GM10847 (cell line): ENCODE data around the gene OPA1.

Source experiments
- POLR2A ChIP-seq: IDR thresholded peaks from 2 replicates; pipeline ENCODE4 v1.6.1; 2011; ENCODE audit not compliant: insufficient read length; ENCODE audit errors: extremely low read depth

Gene OPA1

DNA sequence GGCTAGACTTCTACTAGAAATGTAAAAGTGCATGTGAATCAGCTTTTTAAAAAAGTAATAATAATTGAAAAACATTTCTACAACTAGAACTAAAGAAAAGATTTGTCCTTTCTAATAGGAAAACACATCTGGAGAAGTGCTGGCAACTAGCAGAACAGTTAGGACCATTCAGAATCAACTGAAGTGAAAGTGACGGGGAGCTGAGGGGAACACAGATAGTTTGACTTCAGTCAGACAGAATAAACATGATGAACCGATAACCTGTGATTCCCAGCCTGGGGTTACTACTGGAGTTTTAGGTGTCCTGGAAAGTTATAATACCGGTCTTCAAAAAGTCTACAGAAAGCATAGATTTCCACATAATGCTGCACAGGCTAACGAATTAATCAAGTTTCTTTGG lies 28.1 kb downstream of the OPA1 start:
- TF ChIP-seq POLR2A = no peak

DNA sequence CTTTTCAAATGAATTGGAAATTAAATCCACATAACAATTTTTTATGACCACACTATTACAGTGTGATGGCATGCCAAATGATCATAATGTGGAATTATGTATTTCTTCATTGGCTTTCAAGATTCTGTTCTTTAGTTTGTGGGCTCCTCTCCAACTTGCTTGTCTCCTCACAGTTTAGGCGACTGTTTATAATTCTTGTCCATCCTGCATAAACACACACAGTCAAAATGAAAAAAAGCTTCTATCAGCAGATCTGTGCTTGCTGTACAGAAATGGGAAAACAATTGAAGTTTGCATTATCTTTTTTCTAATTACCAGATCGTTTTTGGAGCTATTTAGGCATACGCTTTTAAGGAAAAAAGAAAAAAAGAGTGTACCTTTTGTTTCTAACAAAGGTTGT lies 37.0 kb downstream of the OPA1 start:
- TF ChIP-seq POLR2A = no peak

- no peak for TF ChIP-seq POLR2A
Measured at GRCh38 chr3:193637831-193638230, 44.8 kb downstream of the OPA1 start.

DNA sequence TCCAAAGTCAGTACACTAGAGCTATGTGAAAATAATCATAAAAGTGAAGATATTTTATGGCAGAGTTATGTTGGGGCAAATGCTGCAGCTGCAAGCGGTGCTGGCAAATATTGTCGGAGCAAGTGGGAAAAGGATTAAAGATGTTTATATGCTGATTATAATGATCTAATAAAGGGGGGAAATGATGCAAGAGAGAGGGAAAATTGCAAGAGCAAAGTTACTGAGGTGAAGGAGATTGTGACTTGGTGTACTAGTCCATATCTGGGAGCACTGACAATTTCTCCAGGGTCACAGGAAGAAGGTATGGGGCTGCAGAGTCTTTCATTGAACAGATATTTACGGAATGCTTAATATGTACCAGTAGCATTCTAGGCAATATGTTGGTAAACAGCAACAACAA lies 45.8 kb downstream of the OPA1 start:
- no peak for TF ChIP-seq POLR2A

DNA sequence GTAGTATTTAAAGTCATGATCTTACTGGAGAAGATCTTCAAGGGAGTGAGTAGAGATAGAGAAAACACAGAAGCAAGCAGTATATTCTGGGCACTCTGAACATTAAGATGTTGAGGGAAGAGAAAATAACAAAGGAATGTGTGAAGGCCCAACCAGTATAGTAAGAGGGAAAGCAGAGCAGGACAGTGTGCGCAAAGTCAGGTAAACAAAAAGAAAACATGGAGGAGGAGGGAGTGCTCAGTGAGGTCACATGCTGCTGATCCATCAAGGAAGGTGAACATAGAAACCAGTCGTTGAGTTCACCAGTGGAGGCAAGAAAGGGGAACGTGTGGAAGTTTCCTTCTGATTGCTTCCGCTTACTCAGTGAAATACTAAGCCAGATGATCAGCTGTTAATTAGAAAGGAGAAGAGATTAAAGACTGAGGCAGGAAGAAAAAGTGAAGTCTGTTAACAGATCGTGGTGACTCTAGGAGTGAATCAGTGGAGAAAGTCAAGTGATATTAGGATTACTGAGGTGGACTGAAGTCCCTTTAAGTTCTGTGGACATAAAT lies 47.2 kb downstream of the OPA1 start:
- TF ChIP-seq POLR2A = no peak

DNA sequence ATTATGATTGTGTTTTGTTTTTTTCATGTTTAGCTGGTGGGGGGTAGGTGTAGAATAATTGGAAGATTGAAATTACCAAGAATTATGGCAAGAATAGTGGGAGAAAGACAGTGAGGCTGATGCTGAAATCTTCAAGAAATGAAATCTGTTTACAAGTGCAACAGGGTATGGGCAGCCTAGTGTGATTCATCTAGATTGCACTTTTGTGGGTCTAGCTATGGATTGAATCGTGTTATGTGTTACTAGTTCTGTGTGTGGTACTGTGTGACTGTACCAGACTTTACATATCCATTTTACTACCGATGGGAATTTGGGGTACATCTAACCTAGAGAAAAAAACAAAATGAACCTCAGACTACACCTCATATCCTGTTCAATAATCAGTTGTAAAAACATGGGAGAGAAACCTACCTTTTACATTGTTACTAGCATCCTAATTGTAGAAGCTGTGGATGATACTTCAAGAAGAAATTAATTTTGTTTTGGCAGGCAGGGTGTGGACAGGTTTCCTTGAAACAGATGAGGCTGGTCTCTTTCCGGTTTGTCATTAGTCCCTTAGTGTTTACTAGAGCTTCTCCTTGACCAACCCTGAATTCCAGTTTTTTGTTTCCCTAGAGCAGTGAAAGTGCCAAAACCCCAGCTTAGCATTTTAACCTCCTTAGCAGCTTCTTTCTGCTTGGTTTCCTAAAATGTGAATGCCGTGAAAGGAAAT lies 47.9 kb downstream of the OPA1 start:
- TF ChIP-seq POLR2A = no peak

- no peak for TF ChIP-seq POLR2A
Measured at GRCh38 chr3:193641440-193641775, 48.4 kb downstream of the OPA1 start.

- no peak for TF ChIP-seq POLR2A
Measured at GRCh38 chr3:193645806-193646205, 52.8 kb downstream of the OPA1 start.

DNA sequence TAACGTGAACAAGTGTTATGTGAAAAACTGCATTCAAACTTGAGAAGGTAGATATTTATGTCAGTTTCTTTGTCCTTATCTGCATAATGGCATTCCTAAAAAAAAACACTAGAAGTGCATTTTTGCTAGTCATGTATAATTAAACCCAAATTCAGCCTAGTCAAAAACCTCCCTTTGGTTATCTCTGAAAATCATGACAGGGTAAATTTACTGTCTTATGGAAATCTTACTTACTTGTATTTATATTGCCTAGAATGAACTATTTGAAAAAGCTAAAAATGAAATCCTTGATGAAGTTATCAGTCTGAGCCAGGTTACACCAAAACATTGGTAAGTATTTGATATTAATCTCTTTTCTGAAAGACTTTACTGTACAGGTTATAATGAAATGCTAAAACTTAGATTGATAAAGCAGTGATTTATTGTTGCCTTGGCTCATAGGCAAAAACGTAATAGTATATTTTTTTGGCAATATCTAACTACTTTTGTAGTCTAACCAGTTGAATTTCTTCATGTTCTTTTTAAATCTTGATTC lies 55.6 kb downstream of the OPA1 start:
- no peak for TF ChIP-seq POLR2A

- no peak for TF ChIP-seq POLR2A
Measured at GRCh38 chr3:193650585-193650984, 57.6 kb downstream of the OPA1 start.

- no peak for TF ChIP-seq POLR2A
Measured at GRCh38 chr3:193655831-193656433, 62.9 kb downstream of the OPA1 start.

DNA sequence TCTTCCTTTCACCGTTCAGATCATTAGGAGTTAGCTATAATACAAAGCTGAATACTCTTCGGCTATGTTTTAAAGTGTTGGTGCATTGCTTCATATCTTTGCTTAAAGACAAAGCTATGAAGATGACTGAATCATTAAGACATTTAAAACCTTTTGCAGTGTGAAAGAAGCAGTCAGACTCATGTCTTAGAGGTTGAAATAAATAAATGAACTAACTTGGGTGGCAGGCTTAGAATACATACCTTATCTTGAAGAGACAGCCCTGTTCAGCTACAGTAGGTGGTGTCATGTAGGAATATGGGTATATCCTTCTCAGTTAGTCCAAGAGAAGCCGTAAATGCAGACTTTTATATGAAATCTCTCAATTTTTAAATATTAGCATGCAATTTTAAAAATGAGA lies 63.4 kb downstream of the OPA1 start:
- no peak for TF ChIP-seq POLR2A

DNA sequence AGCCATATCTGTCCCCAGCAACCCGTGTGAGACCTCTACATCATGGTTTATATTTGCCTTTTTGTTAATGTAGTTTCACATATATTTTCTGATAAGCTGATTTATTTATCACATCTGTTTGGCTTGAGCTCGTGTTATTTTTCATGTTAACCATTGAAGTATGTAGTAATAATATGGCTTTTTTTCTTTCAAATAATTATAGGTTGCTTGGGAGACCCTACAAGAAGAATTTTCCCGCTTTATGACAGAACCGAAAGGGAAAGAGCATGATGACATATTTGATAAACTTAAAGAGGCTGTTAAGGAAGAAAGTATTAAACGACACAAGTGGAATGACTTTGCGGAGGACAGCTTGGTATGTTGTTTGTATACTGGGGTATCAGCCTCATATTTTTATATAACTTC lies 63.9 kb downstream of the OPA1 start:
- no peak for TF ChIP-seq POLR2A

- no peak for TF ChIP-seq POLR2A
Measured at GRCh38 chr3:193660171-193660570, 67.2 kb downstream of the OPA1 start.

DNA sequence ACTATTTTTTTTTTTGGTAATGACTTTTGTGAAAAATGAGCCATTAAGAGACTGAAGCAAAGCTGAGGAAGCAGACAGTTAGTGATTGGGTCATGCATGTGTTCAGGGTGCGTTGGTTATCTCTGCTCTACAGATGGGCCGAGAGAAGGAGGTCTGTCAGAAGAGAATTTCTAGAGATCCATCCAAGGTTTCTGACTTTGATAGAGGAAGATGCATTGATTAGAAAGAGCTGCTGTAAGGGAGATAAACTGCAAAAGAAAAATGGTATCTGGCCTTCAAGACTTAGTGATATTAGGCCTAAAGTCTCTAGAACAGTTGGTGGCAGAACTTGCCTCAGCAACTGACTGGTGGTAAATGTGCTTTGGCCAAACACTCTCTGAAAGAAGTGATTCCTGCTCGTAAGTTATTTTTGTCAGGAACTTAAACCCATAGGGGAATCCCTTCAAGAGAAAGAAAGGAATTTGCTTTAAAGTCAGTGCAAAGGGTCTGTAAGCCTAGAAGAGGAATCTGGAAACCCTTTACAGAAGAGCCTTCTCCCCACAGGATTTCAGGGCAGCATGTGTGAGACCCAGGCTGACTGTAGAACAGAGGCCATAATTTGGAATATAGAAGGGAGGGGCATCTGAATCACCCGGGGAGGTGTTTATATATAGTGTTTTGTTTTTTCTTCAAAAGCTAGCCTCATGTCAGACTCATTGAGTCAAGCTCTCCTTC lies 67.8 kb downstream of the OPA1 start:
- TF ChIP-seq POLR2A = no peak

GRCh38 chr3:193662757-193663322 lies 69.8 kb downstream of the OPA1 start:
- no peak for TF ChIP-seq POLR2A
